ENCODE data around the gene SZRD1.
"Not testable (repeated sequence)": the region's sequence is repeated elsewhere in the genome, so short reads cannot be mapped to it uniquely, and the experiment has no call there.

Gene SZRD1

GRCh38 chr1:16342331-16343062, 24.5 kb upstream of the SZRD1 start:
- no peak overlapping the region for H3K14ac ChIP-seq (ENCODE audit: low read length in 2 of 2)
- no peaks in the 10 kb centered on the region for H3K9me3 ChIP-seq (ENCODE audit: control insufficient read depth, low read length)
- H2BK5ac ChIP-seq (ENCODE audit: low read depth, low read length, poor library complexity, severe bottlenecking) = no peak overlapping the region
- H3K4me1 ChIP-seq (ENCODE audit: control insufficient read depth, insufficient read depth, low read depth, low read length) = no peaks in the 10 kb centered on the region
- no peak overlapping the region for H2BK12ac ChIP-seq (ENCODE audit: low read length in 2 of 2)
- H2AK5ac ChIP-seq (ENCODE audit: low read length, severe bottlenecking) = no peak overlapping the region
- H4K91ac ChIP-seq (ENCODE audit: low read length) = no peak overlapping the region
- H3K4me3 ChIP-seq (ENCODE audit: insufficient read depth in 1 of 2, low read depth in 1 of 2, low read length in 2 of 2) = no peak overlapping the region
- no peak for DNase-seq
- no peak overlapping the region for H3K4ac ChIP-seq (ENCODE audit: low read depth in 1 of 2, low read length in 2 of 2)
- H2BK15ac ChIP-seq (ENCODE audit: low read depth, poor library complexity, severe bottlenecking) = no peak overlapping the region
- no peak overlapping the region for H3K4me2 ChIP-seq (ENCODE audit: low read length, poor library complexity, severe bottlenecking)
- no peak overlapping the region for H3K18ac ChIP-seq (ENCODE audit: low read depth in 1 of 2, low read length in 2 of 2)
- no peaks in the 10 kb centered on the region for H3K36me3 ChIP-seq (ENCODE audit: control insufficient read depth in 1 of 2, insufficient read depth in 2 of 2, low read depth in 1 of 2, low read length in 2 of 2)
- no peak overlapping the region for H2BK120ac ChIP-seq (ENCODE audit: low read depth, low read length)
- H2AFZ ChIP-seq (ENCODE audit: low read depth, low read length) = no peak overlapping the region
- no peak overlapping the region for H3K23ac ChIP-seq (ENCODE audit: low read length in 2 of 2)
- peaks cover 7% of the 10 kb centered on the region for H3K79me1 ChIP-seq (replicated peaks; ENCODE audit: low read length, poor library complexity, severe bottlenecking)
- no peak overlapping the region for H3K27ac ChIP-seq (ENCODE audit: low read length, poor library complexity, severe bottlenecking)
- 80% methylated on average over 6 of the region's 10 CpGs for WGBS
- no peaks in the 10 kb centered on the region for H3K27me3 ChIP-seq (ENCODE audit: control insufficient read depth in 1 of 2, insufficient read depth in 1 of 2, low read length in 2 of 2)
- H3K9ac ChIP-seq (ENCODE audit: low read length) = no peak overlapping the region
- H4K8ac ChIP-seq (ENCODE audit: low read length) = no peak overlapping the region

GRCh38 chr1:16343276-16343675, 23.8 kb upstream of the SZRD1 start:
- not testable (repeated sequence) for H2BK12ac ChIP-seq (ENCODE audit: low read length in 2 of 2); H3K4me1 ChIP-seq (ENCODE audit: control insufficient read depth, insufficient read depth, low read depth, low read length)
- WGBS = 92% methylated on average over 4 of the region's 6 CpGs

GRCh38 chr1:16348414-16349182, 18.4 kb upstream of the SZRD1 start:
- no peak overlapping the region for H3K18ac ChIP-seq (ENCODE audit: low read depth in 1 of 2, low read length in 2 of 2)
- DNase-seq = peak; percentile 97
- H4K91ac ChIP-seq (ENCODE audit: low read length) = no peak overlapping the region
- no peak overlapping the region for H2BK120ac ChIP-seq (ENCODE audit: low read depth, low read length)
- H3K9ac ChIP-seq (ENCODE audit: low read length) = peak overlapping the region; percentile 50
- H3K79me1 ChIP-seq (replicated peaks; ENCODE audit: low read length, poor library complexity, severe bottlenecking) = peaks cover 2% of the 10 kb centered on the region
- no peaks in the 10 kb centered on the region for H3K27me3 ChIP-seq (ENCODE audit: control insufficient read depth in 1 of 2, insufficient read depth in 1 of 2, low read length in 2 of 2)
- H2BK5ac ChIP-seq (ENCODE audit: low read depth, low read length, poor library complexity, severe bottlenecking) = no peak overlapping the region
- no peak overlapping the region for H3K4ac ChIP-seq (ENCODE audit: low read depth in 1 of 2, low read length in 2 of 2)
- no peak overlapping the region for H3K4me2 ChIP-seq (ENCODE audit: low read length, poor library complexity, severe bottlenecking)
- H3K36me3 ChIP-seq (ENCODE audit: control insufficient read depth in 1 of 2, insufficient read depth in 2 of 2, low read depth in 1 of 2, low read length in 2 of 2) = no peaks in the 10 kb centered on the region
- H3K27ac ChIP-seq (ENCODE audit: low read length, poor library complexity, severe bottlenecking) = no peak overlapping the region
- no peak overlapping the region for H3K14ac ChIP-seq (ENCODE audit: low read length in 2 of 2)
- peaks cover 8% of the 10 kb centered on the region for H3K4me1 ChIP-seq (ENCODE audit: control insufficient read depth, insufficient read depth, low read depth, low read length)
- no peak overlapping the region for H3K23ac ChIP-seq (ENCODE audit: low read length in 2 of 2)
- no peaks in the 10 kb centered on the region for H3K9me3 ChIP-seq (ENCODE audit: control insufficient read depth, low read length)
- H4K8ac ChIP-seq (ENCODE audit: low read length) = no peak overlapping the region
- H2BK15ac ChIP-seq (ENCODE audit: low read depth, poor library complexity, severe bottlenecking) = no peak overlapping the region
- 91% methylated on average over 11 of the region's 14 CpGs for WGBS
- H2BK12ac ChIP-seq (ENCODE audit: low read length in 2 of 2) = no peak overlapping the region
- H2AFZ ChIP-seq (ENCODE audit: low read depth, low read length) = no peak overlapping the region
- H2AK5ac ChIP-seq (ENCODE audit: low read length, severe bottlenecking) = no peak overlapping the region
- no peak overlapping the region for H3K4me3 ChIP-seq (ENCODE audit: insufficient read depth in 1 of 2, low read depth in 1 of 2, low read length in 2 of 2)

More at GRCh38 chr1:16343276-16343675, 23.8 kb upstream of the SZRD1 start:
- not testable (repeated sequence) for H3K79me1 ChIP-seq (replicated peaks; ENCODE audit: low read length, poor library complexity, severe bottlenecking); H3K4me3 ChIP-seq (ENCODE audit: insufficient read depth in 1 of 2, low read depth in 1 of 2, low read length in 2 of 2); H3K27me3 ChIP-seq (ENCODE audit: control insufficient read depth in 1 of 2, insufficient read depth in 1 of 2, low read length in 2 of 2); H3K18ac ChIP-seq (ENCODE audit: low read depth in 1 of 2, low read length in 2 of 2); DNase-seq; H3K9me3 ChIP-seq (ENCODE audit: control insufficient read depth, low read length); H3K14ac ChIP-seq (ENCODE audit: low read length in 2 of 2); H4K8ac ChIP-seq (ENCODE audit: low read length); H3K4ac ChIP-seq (ENCODE audit: low read depth in 1 of 2, low read length in 2 of 2); H2BK120ac ChIP-seq (ENCODE audit: low read depth, low read length); H4K91ac ChIP-seq (ENCODE audit: low read length); H3K23ac ChIP-seq (ENCODE audit: low read length in 2 of 2); H3K9ac ChIP-seq (ENCODE audit: low read length); H3K36me3 ChIP-seq (ENCODE audit: control insufficient read depth in 1 of 2, insufficient read depth in 2 of 2, low read depth in 1 of 2, low read length in 2 of 2); H2BK5ac ChIP-seq (ENCODE audit: low read depth, low read length, poor library complexity, severe bottlenecking); H3K27ac ChIP-seq (ENCODE audit: low read length, poor library complexity, severe bottlenecking); H2AK5ac ChIP-seq (ENCODE audit: low read length, severe bottlenecking); H2BK15ac ChIP-seq (ENCODE audit: low read depth, poor library complexity, severe bottlenecking); H2AFZ ChIP-seq (ENCODE audit: low read depth, low read length); H3K4me2 ChIP-seq (ENCODE audit: low read length, poor library complexity, severe bottlenecking)

GRCh38 chr1:16349847-16350406, 17.1 kb upstream of the SZRD1 start:
- Histone ChIP-seq H2BK15ac (ENCODE audit: low read depth, poor library complexity, severe bottlenecking) (no peak overlapping the region), H3K18ac (ENCODE audit: low read depth in 1 of 2, low read length in 2 of 2) (no peak overlapping the region), H3K79me1 (replicated peaks; ENCODE audit: low read length, poor library complexity, severe bottlenecking) (peaks cover 2% of the 10 kb centered on the region), H3K9me3 (ENCODE audit: control insufficient read depth, low read length) (no peaks in the 10 kb centered on the region), H2BK5ac (ENCODE audit: low read depth, low read length, poor library complexity, severe bottlenecking) (no peak overlapping the region), H3K14ac (ENCODE audit: low read length in 2 of 2) (no peak overlapping the region), H2AFZ (ENCODE audit: low read depth, low read length) (no peak overlapping the region), H2AK5ac (ENCODE audit: low read length, severe bottlenecking) (no peak overlapping the region), H4K8ac (ENCODE audit: low read length) (no peak overlapping the region), H3K27me3 (ENCODE audit: control insufficient read depth in 1 of 2, insufficient read depth in 1 of 2, low read length in 2 of 2) (no peaks in the 10 kb centered on the region), H4K91ac (ENCODE audit: low read length) (no peak overlapping the region), H3K36me3 (ENCODE audit: control insufficient read depth in 1 of 2, insufficient read depth in 2 of 2, low read depth in 1 of 2, low read length in 2 of 2) (no peaks in the 10 kb centered on the region), H3K27ac (ENCODE audit: low read length, poor library complexity, severe bottlenecking) (no peak overlapping the region), H3K4me3 (ENCODE audit: insufficient read depth in 1 of 2, low read depth in 1 of 2, low read length in 2 of 2) (peak overlapping the region in 1 of 2 experiments; percentile 53), H3K9ac (ENCODE audit: low read length) (peak overlapping the region; percentile 95), H3K4me2 (ENCODE audit: low read length, poor library complexity, severe bottlenecking) (no peak overlapping the region), H3K4ac (ENCODE audit: low read depth in 1 of 2, low read length in 2 of 2) (no peak overlapping the region), H2BK12ac (ENCODE audit: low read length in 2 of 2) (no peak overlapping the region), H3K4me1 (ENCODE audit: control insufficient read depth, insufficient read depth, low read depth, low read length) (peaks cover 8% of the 10 kb centered on the region), H3K23ac (ENCODE audit: low read length in 2 of 2) (no peak overlapping the region), H2BK120ac (ENCODE audit: low read depth, low read length) (no peak overlapping the region)
- 57% methylated on average over 2 of the region's 2 CpGs for WGBS
- no peak for DNase-seq
